ENCODE data around the gene ZDHHC3. TPM values are rescaled to one million over a fixed set of nuclear protein-coding genes. Genes with fewer than 3 reads are reported as not detected.

ZDHHC3 gene
- total RNA-seq, 1 experiment from 2014 or later = 40.1 TPM

DNA sequence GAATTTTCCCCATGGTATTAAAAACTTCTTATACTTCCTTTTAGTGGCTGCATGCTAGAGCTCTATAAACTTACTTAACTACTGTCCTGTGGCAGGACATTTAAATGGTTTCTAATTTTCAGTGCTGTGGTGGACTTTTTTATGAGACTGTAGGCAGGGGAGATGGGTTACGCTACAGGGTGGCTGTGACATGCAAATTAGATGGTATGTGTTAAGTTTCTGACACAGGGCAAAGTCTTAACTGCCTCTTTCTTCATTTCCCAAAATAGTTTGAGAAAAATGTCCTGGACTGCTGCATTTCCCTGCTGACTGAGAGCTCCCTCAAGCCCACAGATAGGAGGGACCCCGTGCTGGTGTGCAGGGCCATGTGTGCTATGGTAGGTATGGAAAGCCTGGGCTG is 79.5 kb downstream of the ZDHHC3 start:
- no peak overlapping the region for H3K27ac Mint-ChIP-seq (ENCODE audit: low read depth, unreplicated experiment)
- H3K4me3 Mint-ChIP-seq (ENCODE audit: unreplicated experiment) = no peak overlapping the region
- no peaks in the 10 kb centered on the region for H3K36me3 Mint-ChIP-seq (ENCODE audit: insufficient read depth, unreplicated experiment)
- TF ChIP-seq, protein P1, sequence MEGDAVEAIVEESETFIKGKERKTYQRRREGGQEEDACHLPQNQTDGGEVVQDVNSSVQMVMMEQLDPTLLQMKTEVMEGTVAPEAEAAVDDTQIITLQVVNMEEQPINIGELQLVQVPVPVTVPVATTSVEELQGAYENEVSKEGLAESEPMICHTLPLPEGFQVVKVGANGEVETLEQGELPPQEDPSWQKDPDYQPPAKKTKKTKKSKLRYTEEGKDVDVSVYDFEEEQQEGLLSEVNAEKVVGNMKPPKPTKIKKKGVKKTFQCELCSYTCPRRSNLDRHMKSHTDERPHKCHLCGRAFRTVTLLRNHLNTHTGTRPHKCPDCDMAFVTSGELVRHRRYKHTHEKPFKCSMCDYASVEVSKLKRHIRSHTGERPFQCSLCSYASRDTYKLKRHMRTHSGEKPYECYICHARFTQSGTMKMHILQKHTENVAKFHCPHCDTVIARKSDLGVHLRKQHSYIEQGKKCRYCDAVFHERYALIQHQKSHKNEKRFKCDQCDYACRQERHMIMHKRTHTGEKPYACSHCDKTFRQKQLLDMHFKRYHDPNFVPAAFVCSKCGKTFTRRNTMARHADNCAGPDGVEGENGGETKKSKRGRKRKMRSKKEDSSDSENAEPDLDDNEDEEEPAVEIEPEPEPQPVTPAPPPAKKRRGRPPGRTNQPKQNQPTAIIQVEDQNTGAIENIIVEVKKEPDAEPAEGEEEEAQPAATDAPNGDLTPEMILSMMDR (IDR thresholded peaks at IDR 0.05; ENCODE audit: unreplicated experiment) = no peak
- H3K9me3 Mint-ChIP-seq (ENCODE audit: unreplicated experiment) = no peaks in the 10 kb centered on the region
- ChIA-PET POLR2A (interaction anchor here (0.6 to 1.7 kb wide), 3 partner anchors 8 to 188 kb away, joined by 3 to 4 read pairs (median 3); no protein-coding TSS in a partner anchor), CTCF (no interaction called here)
- peaks cover 12% of the 10 kb centered on the region for H3K4me1 Mint-ChIP-seq (ENCODE audit: insufficient read depth, unreplicated experiment)
- DNase-seq (ENCODE audit: unreplicated experiment) = no peak
- H3K27me3 Mint-ChIP-seq (ENCODE audit: insufficient read depth, unreplicated experiment) = no peaks in the 10 kb centered on the region
- BruUV-seq (replicated peaks) = no TSS peak
- intact Hi-C loops (cut with micrococcal nuclease) = no loop called here

- ChIA-PET POLR2A (interaction anchor here (0.5 to 1.0 kb wide), 3 partner anchors 33 to 413 kb away, joined by 3 to 4 read pairs (median 3); partner anchors contain the start of gene TMEM42), CTCF (interaction anchor here (0.7 kb wide), 1 partner anchor 195 kb away, joined by 5 read pairs; no protein-coding TSS in a partner anchor)
- H3K4me3 Mint-ChIP-seq (ENCODE audit: unreplicated experiment) = no peak overlapping the region
- no TSS peak for BruUV-seq (replicated peaks)
- H3K4me1 Mint-ChIP-seq (ENCODE audit: insufficient read depth, unreplicated experiment) = peaks cover 17% of the 10 kb centered on the region
- DNase-seq (ENCODE audit: unreplicated experiment) = no peak
- intact Hi-C loops (cut with micrococcal nuclease) = no loop called here
- no peaks in the 10 kb centered on the region for H3K9me3 Mint-ChIP-seq (ENCODE audit: unreplicated experiment)
- no peak overlapping the region for H3K27ac Mint-ChIP-seq (ENCODE audit: low read depth, unreplicated experiment)
- H3K36me3 Mint-ChIP-seq (ENCODE audit: insufficient read depth, unreplicated experiment) = no peaks in the 10 kb centered on the region
- no peaks in the 10 kb centered on the region for H3K27me3 Mint-ChIP-seq (ENCODE audit: insufficient read depth, unreplicated experiment)
- TF ChIP-seq, protein P1 (IDR thresholded peaks at IDR 0.05; ENCODE audit: unreplicated experiment) = no peak
Observed at GRCh38 chr3:44894485-44894884, 81.5 kb downstream of the ZDHHC3 start.

GRCh38 chr3:44893097-44893496 is 82.9 kb downstream of the ZDHHC3 start:
- H3K4me3 Mint-ChIP-seq (ENCODE audit: unreplicated experiment) = no peak overlapping the region
- H3K27ac Mint-ChIP-seq (ENCODE audit: low read depth, unreplicated experiment) = peak overlapping the region; percentile 60
- DNase-seq (ENCODE audit: unreplicated experiment) = peak; percentile 81
- ChIA-PET POLR2A (interaction anchor here (0.6 to 1.4 kb wide), 3 partner anchors 9 to 83 kb away, joined by 3 read pairs; partner anchors contain the start of genes EXOSC7 and ZDHHC3), CTCF (interaction anchor here (1.2 kb wide), 1 partner anchor 21 kb away, joined by 3 read pairs; no protein-coding TSS in a partner anchor)
- no peaks in the 10 kb centered on the region for H3K27me3 Mint-ChIP-seq (ENCODE audit: insufficient read depth, unreplicated experiment)
- H3K36me3 Mint-ChIP-seq (ENCODE audit: insufficient read depth, unreplicated experiment) = no peaks in the 10 kb centered on the region
- H3K9me3 Mint-ChIP-seq (ENCODE audit: unreplicated experiment) = no peaks in the 10 kb centered on the region
- H3K4me1 Mint-ChIP-seq (ENCODE audit: insufficient read depth, unreplicated experiment) = peaks cover 17% of the 10 kb centered on the region
- TF ChIP-seq, protein P1 (IDR thresholded peaks at IDR 0.05; ENCODE audit: unreplicated experiment) = no peak
- intact Hi-C loops (cut with micrococcal nuclease) = no loop called here
- no TSS peak for BruUV-seq (replicated peaks)

DNA sequence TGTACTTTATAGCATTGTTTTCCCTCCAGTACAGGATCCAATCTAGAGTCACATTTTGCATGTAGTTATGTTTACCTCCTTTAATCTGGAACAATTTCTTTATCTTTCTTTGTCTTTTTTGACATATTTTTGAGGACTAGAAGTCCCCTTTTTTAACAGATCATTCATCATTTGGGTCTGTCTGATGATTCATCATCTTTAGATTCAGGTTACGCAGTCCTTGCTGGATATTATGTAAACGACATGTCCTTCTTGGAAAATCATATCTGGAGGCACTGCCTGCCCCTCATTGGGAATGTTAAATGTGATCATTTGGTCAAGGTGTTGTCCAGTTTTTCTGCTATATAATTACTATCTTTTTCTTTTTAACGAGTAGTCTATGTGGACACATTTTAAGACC is 83.3 kb downstream of the ZDHHC3 start:
- DNase-seq (ENCODE audit: unreplicated experiment) = peak; percentile 78

More for the DNA sequence above, 83.3 kb downstream of the ZDHHC3 start:
- H3K4me3 Mint-ChIP-seq (ENCODE audit: unreplicated experiment) = no peak overlapping the region
- H3K4me1 Mint-ChIP-seq (ENCODE audit: insufficient read depth, unreplicated experiment) = peaks cover 17% of the 10 kb centered on the region
- intact Hi-C loops (cut with micrococcal nuclease) = no loop called here
- peak overlapping the region; percentile 60 for H3K27ac Mint-ChIP-seq (ENCODE audit: low read depth, unreplicated experiment)
- no peaks in the 10 kb centered on the region for H3K9me3 Mint-ChIP-seq (ENCODE audit: unreplicated experiment)
- TF ChIP-seq, protein P1 (IDR thresholded peaks at IDR 0.05; ENCODE audit: unreplicated experiment) = no peak
- ChIA-PET POLR2A (interaction anchor here (1.0 to 1.4 kb wide), 2 partner anchors 10 to 83 kb away, joined by 3 read pairs; partner anchors contain the start of genes EXOSC7 and ZDHHC3), CTCF (interaction anchor here (1.2 kb wide), 1 partner anchor 21 kb away, joined by 3 read pairs; no protein-coding TSS in a partner anchor)
- no peaks in the 10 kb centered on the region for H3K27me3 Mint-ChIP-seq (ENCODE audit: insufficient read depth, unreplicated experiment)
- BruUV-seq (replicated peaks) = no TSS peak
- H3K36me3 Mint-ChIP-seq (ENCODE audit: insufficient read depth, unreplicated experiment) = no peaks in the 10 kb centered on the region

All from MCF 10A (cell line).